Bronchial epithelial cell (primary cell): ENCODE data around the gene SCYGR1. TPM values are rescaled to one million over a fixed set of nuclear protein-coding genes. Genes with fewer than 3 reads are reported as not detected.
"Not testable (repeated sequence)": the region's sequence is repeated elsewhere in the genome, so short reads cannot be mapped to it uniquely, and the experiment has no call there.

Experiments
- DNase-seq: peaks from one replicate; pipeline ENCODE4 v3.0.0-alpha.2; 2010; ENCODE audit warnings: low read depth
- FAIRE-seq: peaks from 2 replicates; lab custom pipeline; 2011; peaks lifted over from hg19 to GRCh38; lab: Jason Lieb, UNC
- H3K27me3 ChIP-seq: 2 replicates; pipeline ENCODE4 v1.5.1; 2011; ENCODE audit warnings: low read length; ENCODE audit not compliant: control insufficient read depth, insufficient read depth
- H3K36me3 ChIP-seq: 2 replicates; pipeline ENCODE4 v1.5.1; 2011; ENCODE audit warnings: low read length; ENCODE audit not compliant: control insufficient read depth, insufficient read depth
- H3K4me3 ChIP-seq: 2 replicates; pipeline ENCODE4 v1.5.1; 2011; ENCODE audit warnings: mild to moderate bottlenecking, low read depth, low read length, control low read depth
- CTCF ChIP-seq: IDR thresholded peaks from 2 replicates; pipeline ENCODE4 v1.5.1; 2011; ENCODE audit warnings: mild to moderate bottlenecking, moderate library complexity, low read length, control low read depth, inconsistent platforms; ENCODE audit not compliant: insufficient read depth, severe bottlenecking
- total RNA-seq: library from RNA; depleted of rRNA; stranded (reverse); fragments of >200 nt; gene quantifications from 2 replicates; pipeline ENCODE4 v1.2.1, GENCODE V29; 2014

Gene SCYGR1, protein sequence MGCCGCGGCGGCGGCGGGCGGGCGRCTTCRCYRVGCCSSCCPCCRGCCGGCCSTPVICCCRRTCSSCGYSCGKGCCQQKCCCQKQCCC
- not detected in 2 replicates for total RNA-seq

DNA sequence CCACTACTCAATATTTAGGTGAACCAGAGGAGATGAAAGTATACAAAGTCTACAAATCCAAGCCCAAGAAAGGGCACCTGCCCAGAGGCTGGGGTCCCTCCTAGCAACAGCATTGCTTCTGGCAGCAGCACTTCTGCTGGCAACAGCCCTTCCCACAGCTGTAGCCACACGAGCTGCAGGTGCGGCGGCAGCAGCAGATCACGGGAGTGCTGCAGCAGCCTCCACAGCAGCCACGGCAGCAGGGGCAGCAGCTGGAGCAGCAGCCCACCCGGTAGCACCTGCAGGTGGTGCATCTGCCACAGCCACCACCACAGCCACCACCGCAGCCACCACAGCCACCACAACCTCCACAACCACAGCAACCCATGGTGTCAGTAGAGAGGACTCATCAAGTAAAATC lies at the start of gene SCYGR1:
Gene SCYGR1, minus strand, starts transcription at position 367 of the 400 bp plus-strand sequence. Its CDS starts 0 bp downstream, at position 367.
- DNase-seq, H3K27me3 ChIP-seq, H3K4me3 ChIP-seq, FAIRE-seq, H3K36me3 ChIP-seq: not testable (repeated sequence)

GRCh38 chr2:227436436-227437174 lies 48.9 kb upstream of the SCYGR1 start:
- DNase-seq = no peak
- no peak overlapping the region for H3K4me3 ChIP-seq
- no peaks in the 10 kb centered on the region for H3K36me3 ChIP-seq
- FAIRE-seq = no peak
- no peaks in the 10 kb centered on the region for H3K27me3 ChIP-seq
- no peak for TF ChIP-seq CTCF

GRCh38 chr2:227433171-227433570 lies 45.4 kb upstream of the SCYGR1 start:
- no peak for FAIRE-seq

GRCh38 chr2:227430639-227431038 lies 42.9 kb upstream of the SCYGR1 start:
- H3K36me3 ChIP-seq = no peaks in the 10 kb centered on the region
- no peak for DNase-seq
- no peak for TF ChIP-seq CTCF
- H3K4me3 ChIP-seq = no peak overlapping the region
- no peaks in the 10 kb centered on the region for H3K27me3 ChIP-seq
- FAIRE-seq = no peak

More at GRCh38 chr2:227433171-227433570, 45.4 kb upstream of the SCYGR1 start:
- TF ChIP-seq CTCF = no peak
- Histone ChIP-seq H3K4me3 (no peak overlapping the region), H3K27me3 (no peaks in the 10 kb centered on the region), H3K36me3 (no peaks in the 10 kb centered on the region)
- no peak for DNase-seq

GRCh38 chr2:227428731-227429285 lies 41.1 kb upstream of the SCYGR1 start:
- no peak for FAIRE-seq
- TF ChIP-seq CTCF = no peak
- Histone ChIP-seq H3K4me3 (no peak overlapping the region), H3K36me3 (no peaks in the 10 kb centered on the region), H3K27me3 (no peaks in the 10 kb centered on the region)
- DNase-seq = no peak

- Histone ChIP-seq H3K4me3 (no peak overlapping the region), H3K27me3 (no peaks in the 10 kb centered on the region), H3K36me3 (no peaks in the 10 kb centered on the region)
- TF ChIP-seq CTCF = no peak
- DNase-seq (no peak), FAIRE-seq (no peak)
Observed at GRCh38 chr2:227423656-227424499, 36.1 kb upstream of the SCYGR1 start.
